ENCODE results near the gene GABRB1.
A peak's percentile ranks its signal among the peaks of the same experiment; 100 is the strongest.

GABRB1 gene

DNA sequence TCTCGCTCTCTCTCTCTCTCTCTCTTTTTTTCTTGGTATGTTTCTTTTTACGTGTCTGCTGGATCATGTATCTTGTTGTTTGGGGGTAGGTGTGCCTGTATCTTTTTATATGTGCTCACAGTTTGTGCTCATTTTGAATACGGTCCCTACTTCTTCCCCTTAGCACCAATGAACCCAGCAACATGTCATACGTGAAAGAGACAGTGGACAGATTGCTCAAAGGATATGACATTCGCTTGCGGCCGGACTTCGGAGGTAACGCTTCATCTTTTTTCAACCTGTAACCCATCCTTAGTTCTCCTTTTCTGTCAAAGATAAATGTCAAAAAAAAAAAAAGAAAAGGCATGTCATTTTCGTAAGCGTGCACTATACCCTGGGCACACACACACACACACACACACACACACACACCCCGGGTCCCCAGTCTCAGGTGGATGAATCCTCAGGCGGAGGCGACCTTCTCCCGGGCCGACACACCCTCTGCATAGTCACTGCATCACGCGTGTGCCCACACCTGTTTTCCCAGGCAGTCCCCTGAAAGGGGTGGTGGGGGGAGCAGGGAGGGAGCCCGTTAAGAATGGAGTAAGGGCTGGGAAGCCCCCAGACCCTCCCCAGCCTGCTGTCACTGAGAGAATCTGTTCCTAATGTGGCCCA lies 511 bp downstream of the GABRB1 start:
- TF ChIP-seq EZH2 (IDR thresholded peaks at IDR 0.05; ENCODE audit: borderline replicate concordance, low read length) = no peak
- TF ChIP-seq, protein P1, sequence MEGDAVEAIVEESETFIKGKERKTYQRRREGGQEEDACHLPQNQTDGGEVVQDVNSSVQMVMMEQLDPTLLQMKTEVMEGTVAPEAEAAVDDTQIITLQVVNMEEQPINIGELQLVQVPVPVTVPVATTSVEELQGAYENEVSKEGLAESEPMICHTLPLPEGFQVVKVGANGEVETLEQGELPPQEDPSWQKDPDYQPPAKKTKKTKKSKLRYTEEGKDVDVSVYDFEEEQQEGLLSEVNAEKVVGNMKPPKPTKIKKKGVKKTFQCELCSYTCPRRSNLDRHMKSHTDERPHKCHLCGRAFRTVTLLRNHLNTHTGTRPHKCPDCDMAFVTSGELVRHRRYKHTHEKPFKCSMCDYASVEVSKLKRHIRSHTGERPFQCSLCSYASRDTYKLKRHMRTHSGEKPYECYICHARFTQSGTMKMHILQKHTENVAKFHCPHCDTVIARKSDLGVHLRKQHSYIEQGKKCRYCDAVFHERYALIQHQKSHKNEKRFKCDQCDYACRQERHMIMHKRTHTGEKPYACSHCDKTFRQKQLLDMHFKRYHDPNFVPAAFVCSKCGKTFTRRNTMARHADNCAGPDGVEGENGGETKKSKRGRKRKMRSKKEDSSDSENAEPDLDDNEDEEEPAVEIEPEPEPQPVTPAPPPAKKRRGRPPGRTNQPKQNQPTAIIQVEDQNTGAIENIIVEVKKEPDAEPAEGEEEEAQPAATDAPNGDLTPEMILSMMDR (IDR thresholded peaks at IDR 0.05; ENCODE audit: low read length) = no peak
- Histone ChIP-seq H3K9me3 (ENCODE audit: low read length) (no peaks in the 10 kb centered on the region), H3K9ac (ENCODE audit: low read length) (no peak overlapping the region), H3F3A (ENCODE audit: insufficient read depth, low read length) (no peaks in the 10 kb centered on the region), H3K4me3 (ENCODE audit: low read depth, low read length, poor library complexity, severe bottlenecking) (no peak overlapping the region), H2AFZ (ENCODE audit: low read length) (no peak overlapping the region), H3K79me2 (ENCODE audit: insufficient read depth, low read length) (no peaks in the 10 kb centered on the region), H3K4me2 (ENCODE audit: low read length) (no peak overlapping the region), H3K9me2 (ENCODE audit: low read depth, low read length) (no peaks in the 10 kb centered on the region), H4K20me1 (ENCODE audit: insufficient read depth, low read length) (no peaks in the 10 kb centered on the region), H3K27me3 (ENCODE audit: insufficient read depth, low read length) (no peaks in the 10 kb centered on the region), H3K4me1 (ENCODE audit: insufficient read depth, low read length, severe bottlenecking) (no peaks in the 10 kb centered on the region), H3K27ac (ENCODE audit: low read depth, low read length, poor library complexity, severe bottlenecking) (no peak overlapping the region), H3K36me3 (ENCODE audit: insufficient read depth, low read length) (no peaks in the 10 kb centered on the region)

DNA sequence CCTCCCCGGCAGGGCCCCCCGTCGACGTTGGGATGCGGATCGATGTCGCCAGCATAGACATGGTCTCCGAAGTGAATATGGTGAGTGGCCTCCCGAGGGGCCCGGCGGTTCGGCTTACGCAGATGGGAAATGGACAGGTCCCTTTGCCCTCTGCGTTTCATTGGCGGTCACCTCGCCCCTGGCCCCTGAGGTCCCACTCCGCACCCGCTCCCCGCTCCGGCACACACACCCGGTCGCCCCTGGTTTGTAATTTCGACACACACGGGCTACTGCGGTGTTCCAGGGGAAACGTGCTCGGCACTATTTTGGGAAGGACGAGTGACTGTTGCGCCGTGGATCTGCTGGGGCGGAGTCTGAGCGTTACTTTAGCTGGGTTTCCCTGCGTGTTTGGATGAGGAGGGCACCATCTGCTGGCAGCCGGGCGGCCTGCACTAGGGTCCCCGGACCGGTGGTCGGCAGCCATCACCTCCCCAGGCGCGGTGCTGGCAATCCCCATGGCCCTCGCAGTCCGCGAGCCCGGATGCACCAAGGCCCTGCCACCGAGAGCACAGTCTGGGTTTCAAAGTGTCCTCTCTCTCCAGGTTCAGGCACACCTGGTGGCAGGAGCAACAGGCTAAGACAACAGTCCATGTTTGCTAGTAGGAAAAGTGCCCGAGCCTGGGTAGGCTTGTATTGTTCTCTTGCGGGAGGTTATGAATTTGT lies 1.2 kb downstream of the GABRB1 start:
- Histone ChIP-seq H3K4me1 (ENCODE audit: insufficient read depth, low read length, severe bottlenecking) (no peaks in the 10 kb centered on the region), H3K4me2 (ENCODE audit: low read length) (no peak overlapping the region), H3K9me2 (ENCODE audit: low read depth, low read length) (no peaks in the 10 kb centered on the region), H3K27me3 (ENCODE audit: insufficient read depth, low read length) (no peaks in the 10 kb centered on the region), H3K4me3 (ENCODE audit: low read depth, low read length, poor library complexity, severe bottlenecking) (no peak overlapping the region), H3K79me2 (ENCODE audit: insufficient read depth, low read length) (no peaks in the 10 kb centered on the region), H3F3A (ENCODE audit: insufficient read depth, low read length) (no peaks in the 10 kb centered on the region), H4K20me1 (ENCODE audit: insufficient read depth, low read length) (no peaks in the 10 kb centered on the region), H3K27ac (ENCODE audit: low read depth, low read length, poor library complexity, severe bottlenecking) (no peak overlapping the region), H3K9ac (ENCODE audit: low read length) (no peak overlapping the region), H3K9me3 (ENCODE audit: low read length) (no peaks in the 10 kb centered on the region), H3K36me3 (ENCODE audit: insufficient read depth, low read length) (no peaks in the 10 kb centered on the region), H2AFZ (ENCODE audit: low read length) (no peak overlapping the region)
- no peak for TF ChIP-seq EZH2 (IDR thresholded peaks at IDR 0.05; ENCODE audit: borderline replicate concordance, low read length)
- TF ChIP-seq, protein P1 (IDR thresholded peaks at IDR 0.05; ENCODE audit: low read length) = peak; percentile 36; the same call in 1 of the 2 replicates

DNA sequence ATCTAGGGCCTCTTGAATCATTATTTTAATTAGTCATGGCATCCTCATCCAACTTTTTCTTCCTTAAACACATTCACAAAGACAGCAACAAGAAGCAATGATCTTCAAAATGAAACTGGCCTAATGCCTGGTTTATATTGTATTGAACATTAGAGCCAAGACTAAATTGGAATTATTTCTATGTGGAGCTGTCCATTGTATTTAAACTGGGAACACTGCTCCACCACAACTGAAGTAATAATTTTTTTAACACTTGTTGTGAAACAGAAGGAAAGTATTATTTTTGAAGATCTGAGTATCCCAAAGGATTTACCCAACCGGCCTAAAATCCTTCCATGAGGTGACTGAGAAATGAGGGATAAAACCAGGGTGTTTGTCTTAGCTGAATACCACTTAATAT lies 6.9 kb downstream of the GABRB1 start:
- Histone ChIP-seq H3K9me3 (ENCODE audit: low read length) (no peaks in the 10 kb centered on the region), H2AFZ (ENCODE audit: low read length) (no peak overlapping the region), H3K4me2 (ENCODE audit: low read length) (no peak overlapping the region), H3K9me2 (ENCODE audit: low read depth, low read length) (no peaks in the 10 kb centered on the region), H3K27me3 (ENCODE audit: insufficient read depth, low read length) (no peaks in the 10 kb centered on the region), H3K36me3 (ENCODE audit: insufficient read depth, low read length) (no peaks in the 10 kb centered on the region), H3K4me3 (ENCODE audit: low read depth, low read length, poor library complexity, severe bottlenecking) (no peak overlapping the region), H3K4me1 (ENCODE audit: insufficient read depth, low read length, severe bottlenecking) (no peaks in the 10 kb centered on the region), H3F3A (ENCODE audit: insufficient read depth, low read length) (no peaks in the 10 kb centered on the region), H4K20me1 (ENCODE audit: insufficient read depth, low read length) (no peaks in the 10 kb centered on the region), H3K27ac (ENCODE audit: low read depth, low read length, poor library complexity, severe bottlenecking) (no peak overlapping the region), H3K9ac (ENCODE audit: low read length) (no peak overlapping the region), H3K79me2 (ENCODE audit: insufficient read depth, low read length) (no peaks in the 10 kb centered on the region)
- TF ChIP-seq, protein P1 (IDR thresholded peaks at IDR 0.05; ENCODE audit: low read length) = no peak
- TF ChIP-seq EZH2 (IDR thresholded peaks at IDR 0.05; ENCODE audit: borderline replicate concordance, low read length) = no peak
